GM21447 (cell line): ENCODE results near the gene FAM111B.
A peak's percentile ranks its signal among the peaks of the same experiment; 100 is the strongest.

Experiments used
- ATAC-seq: cut with Tn5 transposase; IDR thresholded peaks from one replicate; pipeline ENCODE4 v1.9.1; 2021; ENCODE audit not compliant: unreplicated experiment

The FAM111B gene

GRCh38 chr11:59157433-59157832, 50.4 kb downstream of the FAM111B start:
- ATAC-seq, result no peak

- peak; percentile 92 for ATAC-seq
Observed at GRCh38 chr11:59158206-59159068, 51.4 kb downstream of the FAM111B start.

GRCh38 chr11:59164028-59164427, 57.0 kb downstream of the FAM111B start:
- ATAC-seq, result no peak

- peak; percentile 81 for ATAC-seq
Observed at GRCh38 chr11:59171508-59172322, 64.7 kb downstream of the FAM111B start, which contains the start of gene DTX4. Gene DTX4, plus strand, starts transcription at chr11:59172132. Its CDS starts 464 bp downstream, at chr11:59172596.

- peak; percentile 22 for ATAC-seq
Observed at GRCh38 chr11:59172345-59173079, 65.5 kb downstream of the FAM111B start.

- ATAC-seq, result peak; percentile 26
Observed at GRCh38 chr11:59173080-59173963, 66.3 kb downstream of the FAM111B start.

GRCh38 chr11:59173964-59174663, 67.1 kb downstream of the FAM111B start:
- ATAC-seq, result no peak

GRCh38 chr11:59174664-59175033, 67.6 kb downstream of the FAM111B start:
- no peak for ATAC-seq

- no peak for ATAC-seq
Observed at GRCh38 chr11:59175091-59175501, 68.1 kb downstream of the FAM111B start.

GRCh38 chr11:59176330-59176729, 69.3 kb downstream of the FAM111B start:
- no peak for ATAC-seq
